GM13976 (cell line): ENCODE measurements around the gene CD79B.
"Not testable (repeated sequence)": the region's sequence is repeated elsewhere in the genome, so short reads cannot be mapped to it uniquely, and the experiment has no call there.

Experiments
- DNase-seq: peaks from one replicate; pipeline ENCODE4 v3.0.0; 2012; ENCODE audit warnings: low spot score
- CTCF ChIP-seq: IDR thresholded peaks from 2 replicates; pipeline ENCODE4 v1.5.1; 2012; ENCODE audit warnings: borderline replicate concordance, mild to moderate bottlenecking; ENCODE audit not compliant: insufficient read depth; ENCODE audit errors: extremely low read depth, missing control alignments, control extremely low read depth
- in situ Hi-C: fragments of 300-500 bp; cut with MboI; formaldehyde crosslinking; loops from one replicate; pipeline ENCODE4 v1.12.0; 2022; ENCODE audit warnings: low sequenced_read_pairs, mixed read lengths, inconsistent platforms; ENCODE audit not compliant: unreplicated experiment

Gene CD79B

GRCh38 chr17:63918305-63918704, 13.8 kb downstream of the CD79B start:
- no peak for DNase-seq
- no peak for TF ChIP-seq CTCF
- in situ Hi-C loops, result loop anchor here (10.0 to 25.0 kb wide), 3 partner anchors 106 to 369 kb away; partner anchors contain the start of genes ERN1 and ICAM2

GRCh38 chr17:63917646-63918045, 14.5 kb downstream of the CD79B start:
- no peak for DNase-seq
- TF ChIP-seq CTCF, result no peak
- in situ Hi-C loops, result loop anchor here (10.0 to 25.0 kb wide), 3 partner anchors 107 to 370 kb away; partner anchors contain the start of genes ERN1 and ICAM2

GRCh38 chr17:63917206-63917605, 14.9 kb downstream of the CD79B start:
- DNase-seq, result not testable (repeated sequence)
- in situ Hi-C loops, result loop anchor here (10.0 to 25.0 kb wide), 3 partner anchors 108 to 370 kb away; partner anchors contain the start of genes ERN1 and ICAM2

GRCh38 chr17:63916566-63917185, 15.5 kb downstream of the CD79B start:
- DNase-seq, result no peak
- in situ Hi-C loops, result loop anchor here (10.0 to 25.0 kb wide), 3 partner anchors 108 to 371 kb away; partner anchors contain the start of genes ERN1 and ICAM2
- no peak for TF ChIP-seq CTCF

- DNase-seq, result not testable (repeated sequence)
- in situ Hi-C loops, result loop anchor here (10.0 to 25.0 kb wide), 3 partner anchors 109 to 372 kb away; partner anchors contain the start of genes ERN1 and ICAM2
Measured at GRCh38 chr17:63915753-63916152, 16.4 kb downstream of the CD79B start.

GRCh38 chr17:63914471-63914870, 17.7 kb downstream of the CD79B start:
- no peak for DNase-seq
- in situ Hi-C loops, result loop anchor here (10.0 to 25.0 kb wide), 3 partner anchors 110 to 373 kb away; partner anchors contain the start of genes ERN1 and ICAM2
- no peak for TF ChIP-seq CTCF

- in situ Hi-C loops, result loop anchor here (10.0 to 25.0 kb wide), 3 partner anchors 113 to 376 kb away; partner anchors contain the start of genes ERN1 and ICAM2
- DNase-seq, result peak; percentile 78
- peak; percentile 81 for TF ChIP-seq CTCF
Measured at GRCh38 chr17:63911657-63912100, 20.5 kb downstream of the CD79B start.
